GM12878 (cell line): Measurements from ENCODE around the gene FAM20B. TPM values are rescaled to one million over a fixed set of nuclear protein-coding genes. Genes with fewer than 3 reads are reported as not detected.

Source experiments
- BHLHE40 ChIP-seq, 2 experiments: fragments of 450-650 bp in 1 of 2; IDR thresholded peaks; 2 replicates each; pipeline ENCODE4 v1.6.1; 2011 to 2017; ENCODE audit warnings: low read depth in 2 of 2, borderline replicate concordance in 1 of 2, improper control_type of control experiment in 1 of 2, low read length in 1 of 2, mild to moderate bottlenecking in 1 of 2
- CBX3 ChIP-seq: fragments of 200-600 bp; sonication (generic); IDR thresholded peaks from 2 replicates; pipeline ENCODE4 v1.6.1; 2016; ENCODE audit warnings: low read depth, borderline replicate concordance
- EGR1 ChIP-seq, 2 experiments: IDR thresholded peaks; 1 replicate in 1 of 2; 2 replicates in 1 of 2; pipeline ENCODE4 v1.6.1; 2011 to 2012; ENCODE audit warnings: low read depth in 2 of 2, low read length in 2 of 2, borderline replicate concordance in 1 of 2, mild to moderate bottlenecking in 1 of 2, moderate library complexity in 1 of 2
- IRF3 ChIP-seq: fragments of 450-650 bp; IDR thresholded peaks from 2 replicates; pipeline ENCODE4 v1.6.1; 2014; ENCODE audit warnings: mild to moderate bottlenecking
- RAD21 ChIP-seq: IDR thresholded peaks from 2 replicates; pipeline ENCODE4 v1.6.1; 2011; ENCODE audit warnings: mild to moderate bottlenecking, low read depth, low read length, moderate library complexity; ENCODE audit not compliant: insufficient read depth
- RUNX3 ChIP-seq: IDR thresholded peaks from 2 replicates; pipeline ENCODE4 v1.6.1; 2012; ENCODE audit warnings: low read length, inconsistent platforms
- SUZ12 ChIP-seq: fragments of 200-600 bp; sonication (generic); IDR thresholded peaks from one replicate; pipeline ENCODE4 v1.6.1; 2018; ENCODE audit warnings: antibody characterized with exemption, mild to moderate bottlenecking; ENCODE audit not compliant: unreplicated experiment
- TARDBP ChIP-seq: IDR thresholded peaks from 2 replicates; pipeline ENCODE4 v1.6.1; 2016; ENCODE audit warnings: borderline replicate concordance
- ZBTB11 ChIP-seq: fragments of 450-650 bp; formaldehyde crosslinking; IDR thresholded peaks from 2 replicates; pipeline ENCODE4 v1.5.0; 2022; ENCODE audit warnings: mild to moderate bottlenecking, missing genetic modification characterization
- ZSCAN29 ChIP-seq: fragments of 450-650 bp; IDR thresholded peaks from 2 replicates; pipeline ENCODE4 v1.6.1; 2017; ENCODE audit warnings: mild to moderate bottlenecking, moderate library complexity
- polyA plus RNA-seq, 11 experiments: library from polyadenylated mRNA; depleted of rRNA in 4 of 11; unstranded in 6 of 11; stranded (reverse) in 5 of 11; fragments of >200 nt; fragmentation: Nextera tagmentation in 4 of 11; fragmentation: Illumina TruSeq in 1 of 11; extraction: Ambion mirVana in 4 of 11; extraction: Trizol in 1 of 11; gene quantifications; 1 replicate in 1 of 11; 2 replicates in 10 of 11; pipeline versions ENCODE4 v1.2.1 to v1.2.3, GENCODE V29; 2011 to 2016; ENCODE audit warnings: inconsistent platforms in 2 of 11, missing spikeins in 2 of 11, low read depth in 1 of 11
- total RNA-seq, 4 experiments: library from RNA; depleted of rRNA in 3 of 4; stranded (reverse); fragments of >200 nt in 3 of 4; fragmentation: Illumina TruSeq in 1 of 4; extraction: Trizol in 1 of 4; gene quantifications; 2 replicates each; pipeline versions ENCODE4 v1.2.1 to v1.2.3, GENCODE V29; 2013 to 2021

FAM20B gene
- total and polyA plus RNA-seq, 10 of the 15 experiments (the other 5 are each of a cell fraction or from before 2014, with no cell fraction given), result 2.4 to 25.6 (median 12.8) TPM

GRCh38 chr1:179025975-179026812, 500 bp downstream of the FAM20B start (continued):
- TF ChIP-seq ZBTB11 (CRISPR knock-in tag) (no peak), ZSCAN29 (no peak), IRF3 (no peak), RUNX3 (no peak), BHLHE40 (IDR thresholded peaks at IDR 0.05; ENCODE audit: borderline replicate concordance in 1 of 2, low read depth in 2 of 2, low read length in 1 of 2) (peak; percentile 8 to 68; a peak in 2 of 4 replicates), CBX3 (no peak), TARDBP (no peak), RAD21 (no peak), EGR1 (IDR thresholded peaks at IDR 0.05; ENCODE audit: borderline replicate concordance in 1 of 2, low read depth in 2 of 2, low read length in 2 of 2) (peak; percentile 28 to 86), SUZ12 (no peak)
